Suppressor macrophage treated with lipopolysaccharide for 1 hour (primary cell): ENCODE results near the gene CALD1.

ENCODE experiments used
- DNase-seq, 3 donors: peaks; one replicate each; pipeline ENCODE4 v3.0.0-alpha.2; 2020 to 2022

Gene CALD1

DNA sequence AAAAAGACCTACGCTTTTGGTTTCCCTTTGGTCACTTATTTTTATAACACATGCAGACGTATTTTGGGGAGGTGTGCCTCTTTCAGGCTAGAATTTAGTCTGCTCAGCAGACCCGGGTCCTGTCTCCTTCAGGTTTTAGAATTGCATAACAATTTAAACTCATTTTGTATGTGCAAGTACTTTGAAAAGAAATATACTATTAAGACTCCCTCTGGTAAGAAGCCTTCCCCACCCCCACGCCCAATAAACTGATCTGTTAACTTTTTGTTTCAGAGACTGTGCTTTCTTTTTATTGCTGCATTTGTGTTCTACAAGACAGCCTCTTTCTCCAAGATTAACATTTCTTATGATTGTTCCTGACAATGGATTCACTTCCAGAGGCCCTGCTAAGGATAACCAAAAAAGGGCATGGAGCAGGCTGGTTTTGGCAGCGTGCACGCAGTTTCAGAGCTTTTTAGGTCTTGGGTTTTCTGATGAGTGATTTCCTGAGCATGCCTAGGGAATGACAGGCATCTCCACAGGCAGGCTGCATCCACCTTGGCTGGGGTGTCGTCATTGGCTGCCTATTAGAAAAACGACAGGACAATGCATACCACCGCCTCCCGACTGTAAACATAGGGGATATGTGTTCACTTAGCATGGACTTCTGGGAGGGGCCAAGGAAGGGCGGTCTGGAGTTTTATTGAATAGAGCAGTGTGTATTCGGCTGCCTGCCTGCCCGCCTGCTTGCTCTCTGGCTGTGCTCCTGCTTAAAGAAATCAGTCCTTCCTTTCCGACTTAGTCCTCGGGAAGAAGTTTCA, at the start of gene CALD1:
CALD1 (plus strand) TSS at position 694 of the 800 bp plus-strand sequence. CDS start 88,100 bp downstream, outside the sequence.
- no peak for DNase-seq

DNA sequence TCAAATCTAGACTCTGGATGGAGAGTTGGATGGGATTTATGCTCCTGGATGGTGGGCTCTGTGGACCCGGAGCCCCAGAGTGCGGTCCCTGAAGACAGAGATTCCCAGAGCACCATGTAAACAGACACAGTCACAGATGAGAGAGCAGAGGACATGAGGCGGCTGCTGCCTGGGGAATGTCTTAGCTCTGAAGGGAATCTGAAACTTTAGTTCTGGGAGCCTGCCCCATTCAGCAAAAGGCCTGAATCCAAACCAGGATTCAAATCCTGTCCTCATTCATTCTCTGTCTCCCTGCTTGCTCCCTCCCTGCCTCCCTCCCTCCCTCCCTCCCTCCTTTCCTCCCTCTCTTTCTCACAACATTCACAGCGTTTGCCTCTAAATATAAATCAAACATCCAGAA, 49.5 kb upstream of the CALD1 start:
- DNase-seq = no peak

GRCh38 chr7:134730411-134730829, 49.0 kb upstream of the CALD1 start:
- DNase-seq = no peak

- no peak for DNase-seq
Observed at GRCh38 chr7:134731616-134732015, 47.8 kb upstream of the CALD1 start.

DNA sequence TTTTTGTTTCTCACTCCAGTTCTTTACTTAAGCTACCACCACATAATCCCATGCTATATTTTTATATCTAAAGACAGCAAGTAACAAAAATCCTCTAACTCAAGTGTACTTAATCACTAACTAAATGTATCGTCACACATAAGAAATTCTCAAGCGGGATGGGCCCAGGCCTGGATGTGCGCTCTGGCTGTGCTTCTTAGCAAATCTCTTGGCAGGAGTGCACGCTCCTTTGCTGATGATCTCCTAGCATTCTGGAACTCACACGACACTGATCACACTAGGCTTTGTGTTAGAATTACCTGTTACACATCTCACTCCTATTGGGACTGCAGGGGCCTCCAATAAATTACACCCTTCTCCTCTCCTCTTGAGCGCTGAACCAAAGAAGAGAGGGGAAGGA, 46.7 kb upstream of the CALD1 start:
- no peak for DNase-seq

DNA sequence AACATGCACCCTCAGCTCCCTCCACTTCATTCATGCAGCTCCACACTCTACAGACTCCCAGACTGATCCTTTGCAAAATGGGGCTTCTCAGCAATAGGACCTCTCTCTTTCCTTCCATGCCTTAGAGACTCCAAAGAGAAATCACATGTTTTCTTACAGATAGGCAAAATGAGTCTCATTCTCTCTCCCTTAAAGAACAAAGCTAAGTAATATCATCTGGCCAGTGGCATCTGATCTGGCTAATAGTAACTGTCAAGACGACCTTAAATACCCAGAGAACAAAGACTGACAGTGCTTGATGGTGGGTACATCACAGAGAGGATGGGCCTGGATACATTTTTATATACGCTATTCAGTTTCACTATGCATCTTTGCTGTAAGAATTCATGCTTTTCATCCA, 43.1 kb upstream of the CALD1 start:
- no peak for DNase-seq

- DNase-seq = peak; percentile 88 to 99 (median 95)
Observed at GRCh38 chr7:134737566-134738345, 41.7 kb upstream of the CALD1 start.

DNA sequence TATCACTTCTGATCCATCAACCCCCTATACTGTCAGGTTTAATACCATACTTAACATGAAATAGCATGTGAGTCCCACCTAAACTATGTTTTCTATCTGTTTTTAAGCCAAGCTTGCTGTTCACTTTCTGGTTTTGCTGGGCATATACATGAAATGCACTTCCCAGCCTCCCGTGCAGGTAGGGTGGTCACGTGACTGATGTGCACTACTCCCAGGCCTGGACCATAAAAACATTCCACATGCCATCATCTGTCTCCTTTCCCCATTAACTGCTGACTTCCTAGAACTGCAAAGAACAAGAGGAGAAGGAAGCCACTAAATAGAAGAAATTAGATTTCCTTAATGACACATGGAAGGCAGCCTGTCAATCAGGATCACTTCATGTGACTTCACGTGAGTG, 40.1 kb upstream of the CALD1 start:
- peak in 1 of 3 donors; percentile 38 for DNase-seq

DNA sequence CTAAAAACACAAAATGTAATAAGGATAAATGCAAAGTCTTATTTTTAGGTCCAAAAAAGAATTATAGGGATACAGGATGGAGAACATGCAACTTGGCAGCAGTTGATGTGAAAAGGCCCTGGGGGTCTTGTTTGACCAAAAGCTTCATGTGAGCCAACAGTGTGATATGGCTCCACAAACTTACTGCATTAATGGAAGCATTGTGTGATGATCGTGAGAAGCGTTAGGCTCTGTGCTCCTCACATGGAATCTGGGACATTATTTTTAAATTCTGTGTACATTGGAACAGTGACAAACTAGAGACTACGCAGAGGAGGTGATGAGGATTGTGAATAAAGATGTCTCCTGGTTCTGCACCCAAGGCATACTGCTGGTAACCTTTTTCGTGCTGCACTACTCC, 39.1 kb upstream of the CALD1 start:
- DNase-seq = no peak

DNA sequence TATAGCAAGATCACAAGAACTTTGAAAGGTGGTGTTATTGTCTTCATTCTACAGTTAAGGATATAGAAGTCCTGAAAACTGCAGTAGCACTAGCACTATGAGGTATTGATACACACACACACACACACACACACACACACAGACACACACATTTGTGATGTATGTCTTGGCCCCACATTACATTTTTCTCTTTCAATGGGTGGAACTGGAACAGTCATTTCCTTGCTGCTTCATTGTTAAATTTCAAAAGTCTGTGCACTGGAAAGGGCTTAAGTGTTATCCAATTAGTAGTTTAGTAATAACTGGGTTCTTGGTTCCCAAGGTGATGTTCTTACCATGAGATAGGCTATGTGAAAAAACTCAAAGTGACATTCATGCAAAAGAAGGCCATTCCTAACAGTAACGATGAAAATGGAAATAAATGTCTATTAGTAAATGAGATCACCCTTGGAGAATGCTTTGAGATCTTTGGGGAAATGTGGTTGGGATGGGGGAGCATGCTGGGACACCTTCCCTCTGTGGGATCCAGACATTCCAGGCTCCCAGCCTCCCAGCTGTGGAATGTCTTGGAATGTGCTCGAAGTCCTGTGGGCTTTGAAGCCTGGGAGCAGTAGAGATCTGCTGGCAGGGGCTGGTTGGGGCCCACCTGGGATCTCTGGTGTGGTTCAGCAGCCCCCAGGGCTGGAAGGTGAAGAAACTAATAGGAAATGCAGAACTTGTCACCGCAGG, 37.4 kb upstream of the CALD1 start:
- DNase-seq = no peak

DNA sequence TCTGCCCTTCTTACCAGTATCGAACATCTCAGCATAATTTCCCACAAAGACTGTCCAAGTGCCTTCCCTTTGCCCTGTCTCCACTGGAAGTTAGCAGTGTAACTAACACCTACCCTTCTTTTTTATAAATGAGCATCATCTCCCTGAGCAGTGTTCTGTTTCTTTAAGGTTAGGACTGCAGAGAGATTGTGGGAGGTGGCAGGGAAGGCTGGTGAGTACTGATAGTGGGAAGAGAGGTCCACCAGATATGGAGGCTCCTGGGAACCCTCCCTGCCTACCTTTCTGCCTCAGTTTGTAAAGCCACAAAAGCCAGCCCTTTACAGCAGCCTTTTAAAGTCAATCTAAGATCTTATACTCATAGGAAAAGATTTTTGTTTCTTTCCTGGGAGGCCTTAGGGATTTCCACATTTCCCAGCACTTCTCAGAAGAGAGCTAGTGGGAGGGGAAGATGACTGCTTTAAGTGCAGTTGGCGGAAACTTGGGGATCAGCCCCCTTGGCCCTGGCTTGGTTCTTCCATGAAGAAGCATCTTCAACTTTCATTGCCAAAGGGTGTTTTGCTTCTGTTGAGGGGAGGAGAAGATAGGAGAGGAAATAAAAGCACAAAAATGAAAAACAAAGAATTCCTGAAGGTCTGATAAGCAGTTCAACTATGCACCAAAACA, 36.6 kb upstream of the CALD1 start:
- peak in 2 of 3 donors; percentile 17 to 56 for DNase-seq

- DNase-seq = no peak
Observed at GRCh38 chr7:134744569-134744968, 34.9 kb upstream of the CALD1 start.

DNA sequence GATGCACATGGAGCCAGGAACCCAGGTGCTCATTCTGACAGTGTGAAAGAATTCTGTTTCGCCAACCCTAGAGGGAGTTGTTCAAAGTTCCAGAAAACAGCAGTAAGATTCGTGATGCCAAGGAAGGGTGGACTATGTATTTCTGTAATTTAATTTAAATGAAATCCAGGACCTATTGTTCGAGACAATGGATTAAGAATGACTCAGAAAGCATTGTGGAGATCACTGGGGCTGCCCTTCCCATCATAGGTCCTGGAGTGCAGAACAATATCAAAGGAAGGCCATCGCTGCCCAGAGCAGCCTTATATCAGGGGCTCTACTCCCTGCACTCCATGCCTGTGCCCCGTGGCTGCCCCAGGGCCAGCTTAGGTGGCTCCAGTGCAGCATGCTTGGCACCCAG, 32.1 kb upstream of the CALD1 start:
- no peak for DNase-seq

DNA sequence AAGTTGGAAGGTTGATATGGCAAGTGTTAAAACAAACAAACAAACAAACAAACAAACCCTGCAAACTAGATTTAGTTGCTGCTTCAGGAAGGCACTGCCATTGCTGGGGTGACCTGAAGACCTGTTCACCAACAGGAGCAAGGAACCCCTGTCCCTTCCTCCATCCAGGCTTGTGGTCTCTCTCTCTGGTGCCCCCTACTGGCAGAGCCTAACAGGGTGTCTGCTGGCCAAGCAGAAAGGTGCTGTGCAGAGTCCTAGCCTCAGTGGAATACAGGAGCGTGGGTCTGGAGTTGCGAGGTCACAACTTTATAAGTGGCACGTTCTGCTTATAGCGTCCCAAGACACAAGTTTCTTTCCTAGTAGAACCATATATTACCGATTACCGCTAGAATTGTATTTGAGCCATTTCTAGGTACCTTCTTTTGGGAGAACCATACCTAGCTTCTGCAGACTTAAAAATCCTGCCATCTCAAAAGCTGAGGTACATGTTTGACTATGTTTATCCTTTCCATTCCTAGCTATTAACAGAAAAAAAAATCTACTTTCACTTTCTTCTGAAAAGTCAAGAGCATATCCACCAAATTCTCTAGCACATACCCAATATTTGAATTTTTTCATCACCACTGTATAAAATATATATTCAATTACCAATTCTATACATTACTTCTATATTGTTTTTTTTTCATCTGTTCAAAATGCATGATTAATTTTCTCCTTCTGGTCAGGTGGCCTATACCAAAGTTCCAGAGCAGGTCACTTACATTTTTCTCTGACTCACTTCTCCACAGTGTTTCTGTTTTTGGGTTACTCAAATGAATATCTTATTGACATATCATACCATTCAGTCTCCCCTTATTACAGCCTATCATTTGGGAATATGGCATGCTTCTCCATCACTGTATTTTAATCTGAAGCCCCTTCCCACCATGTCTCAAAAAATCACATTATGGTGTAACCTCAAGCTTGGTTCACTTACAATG, 29.1 kb upstream of the CALD1 start:
- DNase-seq = peak; percentile 70 to 84 (median 72)

- DNase-seq = peak; percentile 47 to 68 (median 68)
Observed at GRCh38 chr7:134752006-134752760, 27.3 kb upstream of the CALD1 start.

DNA sequence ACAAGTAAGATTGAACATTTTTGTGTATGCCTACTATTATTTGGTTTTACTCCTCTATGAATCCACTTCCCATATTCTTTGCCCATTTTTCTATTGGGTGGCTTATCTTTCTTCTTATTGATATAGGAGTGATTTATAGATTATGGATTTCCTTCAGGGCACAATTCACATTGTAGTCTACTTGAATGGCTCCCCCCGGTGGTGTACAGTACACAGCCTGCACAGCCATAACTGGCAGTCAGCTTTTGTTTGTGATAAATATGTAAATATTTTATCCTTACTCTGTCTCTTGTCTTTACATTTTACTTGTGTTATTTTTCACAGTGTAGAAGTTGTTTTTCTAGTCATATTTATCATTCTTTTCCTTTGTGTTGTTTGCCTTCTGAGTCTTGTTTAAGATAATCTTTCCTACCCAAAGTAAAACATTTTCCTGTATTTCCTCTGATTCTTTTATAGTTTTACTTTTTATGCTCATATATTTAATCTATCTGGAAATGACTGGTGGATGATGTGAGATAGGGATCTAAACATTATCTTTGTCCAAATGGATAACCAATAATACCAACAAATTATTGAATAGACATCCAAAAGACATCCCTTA, 23.9 kb upstream of the CALD1 start:
- DNase-seq = peak; percentile 54 to 69 (median 60)

- no peak for DNase-seq
Observed at GRCh38 chr7:134757938-134758337, 21.5 kb upstream of the CALD1 start.

DNA sequence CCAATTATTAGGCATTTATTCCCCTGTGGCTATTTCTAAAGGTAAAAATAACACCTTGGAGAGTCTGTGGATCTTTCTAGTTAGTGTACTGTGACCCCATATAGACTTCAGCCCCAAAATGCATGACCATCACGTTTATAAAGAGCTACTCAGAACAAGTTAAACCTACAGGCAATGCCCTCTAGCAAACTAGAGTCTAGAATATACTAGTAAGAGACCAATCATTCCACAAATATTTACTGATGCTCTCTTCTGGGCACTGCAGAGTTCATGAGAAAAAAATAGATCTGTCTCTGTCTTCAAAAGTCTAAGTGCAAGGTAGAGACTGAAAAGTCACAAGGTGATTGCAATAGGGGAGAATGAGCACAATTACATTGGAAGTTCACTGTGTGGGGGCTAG, 20.5 kb upstream of the CALD1 start:
- no peak for DNase-seq

GRCh38 chr7:134761266-134761665, 18.2 kb upstream of the CALD1 start:
- no peak for DNase-seq

- DNase-seq = no peak
Observed at GRCh38 chr7:134763960-134764359, 15.5 kb upstream of the CALD1 start.
